Measurements from ENCODE around the gene AOPEP. TPM values are rescaled to one million over a fixed set of nuclear protein-coding genes. Genes with fewer than 3 reads are reported as not detected.
A peak's percentile ranks its signal among the peaks of the same experiment; 100 is the strongest.

AOPEP gene
- total RNA-seq, 1 experiment from 2014 or later, result 36.4 TPM

- no TSS peak for BruUV-seq (replicated peaks)
- ChIA-PET CTCF (interaction anchor here (0.6 kb wide), 1 partner anchor 223 kb away, joined by 6 read pairs; no protein-coding TSS in a partner anchor), POLR2A (interaction anchor here (0.6 kb wide), 1 partner anchor 29 kb away, joined by 10 read pairs; no protein-coding TSS in a partner anchor)
- peaks cover 33% of the 10 kb centered on the region for H3K4me1 ChIP-seq (ENCODE audit: control insufficient read depth, insufficient read depth, low read length)
- TF ChIP-seq CTCF (IDR thresholded peaks at IDR 0.05) (no peak), POLR2AphosphoS5 (IDR thresholded peaks at IDR 0.05; ENCODE audit: low read depth, low read length) (no peak), TCF7L2 (IDR thresholded peaks at IDR 0.05; ENCODE audit: low read depth, low read length) (no peak), SIN3A (IDR thresholded peaks at IDR 0.05; ENCODE audit: borderline replicate concordance, insufficient read depth, low read depth, low read length) (no peak)
- TF ChIP-seq, protein P1, sequence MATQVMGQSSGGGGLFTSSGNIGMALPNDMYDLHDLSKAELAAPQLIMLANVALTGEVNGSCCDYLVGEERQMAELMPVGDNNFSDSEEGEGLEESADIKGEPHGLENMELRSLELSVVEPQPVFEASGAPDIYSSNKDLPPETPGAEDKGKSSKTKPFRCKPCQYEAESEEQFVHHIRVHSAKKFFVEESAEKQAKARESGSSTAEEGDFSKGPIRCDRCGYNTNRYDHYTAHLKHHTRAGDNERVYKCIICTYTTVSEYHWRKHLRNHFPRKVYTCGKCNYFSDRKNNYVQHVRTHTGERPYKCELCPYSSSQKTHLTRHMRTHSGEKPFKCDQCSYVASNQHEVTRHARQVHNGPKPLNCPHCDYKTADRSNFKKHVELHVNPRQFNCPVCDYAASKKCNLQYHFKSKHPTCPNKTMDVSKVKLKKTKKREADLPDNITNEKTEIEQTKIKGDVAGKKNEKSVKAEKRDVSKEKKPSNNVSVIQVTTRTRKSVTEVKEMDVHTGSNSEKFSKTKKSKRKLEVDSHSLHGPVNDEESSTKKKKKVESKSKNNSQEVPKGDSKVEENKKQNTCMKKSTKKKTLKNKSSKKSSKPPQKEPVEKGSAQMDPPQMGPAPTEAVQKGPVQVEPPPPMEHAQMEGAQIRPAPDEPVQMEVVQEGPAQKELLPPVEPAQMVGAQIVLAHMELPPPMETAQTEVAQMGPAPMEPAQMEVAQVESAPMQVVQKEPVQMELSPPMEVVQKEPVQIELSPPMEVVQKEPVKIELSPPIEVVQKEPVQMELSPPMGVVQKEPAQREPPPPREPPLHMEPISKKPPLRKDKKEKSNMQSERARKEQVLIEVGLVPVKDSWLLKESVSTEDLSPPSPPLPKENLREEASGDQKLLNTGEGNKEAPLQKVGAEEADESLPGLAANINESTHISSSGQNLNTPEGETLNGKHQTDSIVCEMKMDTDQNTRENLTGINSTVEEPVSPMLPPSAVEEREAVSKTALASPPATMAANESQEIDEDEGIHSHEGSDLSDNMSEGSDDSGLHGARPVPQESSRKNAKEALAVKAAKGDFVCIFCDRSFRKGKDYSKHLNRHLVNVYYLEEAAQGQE (IDR thresholded peaks at IDR 0.05; ENCODE audit: insufficient read depth in 1 of 2, low read depth in 2 of 2, low read length in 1 of 2), result no peak
- H3K9me3 ChIP-seq (ENCODE audit: control insufficient read depth, insufficient read depth, low read depth, low read length), result no peaks in the 10 kb centered on the region
- H3K4me3 ChIP-seq (ENCODE audit: low read depth in 2 of 2, low read length in 2 of 2), result no peak overlapping the region
- H3K27me3 ChIP-seq (ENCODE audit: control insufficient read depth, insufficient read depth, low read length), result no peaks in the 10 kb centered on the region
- ATAC-seq (no peak), DNase-seq (ENCODE audit: low read depth, low spot score) (no peak)
- in situ Hi-C loops (cut with HindIII; ENCODE audit: low pct_unique_long_range_greater_than_20kb, low sequenced_read_pairs) (no loop called here), intact Hi-C loops (cut with micrococcal nuclease; ENCODE audit: unreplicated experiment) (no loop called here)
- peak overlapping the region; percentile 71 for H3K27ac ChIP-seq (ENCODE audit: low read length)
- H3K36me3 ChIP-seq (ENCODE audit: control insufficient read depth, insufficient read depth, low read length), result no peaks in the 10 kb centered on the region
Measured at GRCh38 chr9:94903961-94904421, 177.5 kb downstream of the AOPEP start.

DNA sequence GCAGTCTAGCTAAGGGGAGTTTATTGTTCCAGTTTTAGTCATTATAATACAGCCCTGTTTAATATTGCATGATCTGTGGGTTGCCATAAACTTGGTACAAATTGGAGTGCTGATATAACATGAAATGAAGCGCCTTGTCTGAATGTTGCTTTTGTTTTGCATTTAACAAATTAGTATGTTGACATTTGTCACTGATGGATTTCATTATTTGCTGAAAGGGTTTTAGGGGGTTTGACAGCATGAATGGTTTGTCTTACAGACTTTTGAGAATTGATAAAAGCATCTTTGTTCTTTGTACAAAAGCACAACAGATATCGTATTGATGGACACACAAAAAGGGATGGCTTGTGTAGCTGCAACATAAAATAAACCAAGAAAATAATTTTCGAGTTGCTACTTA is 178.3 kb downstream of the AOPEP start:
- in situ Hi-C loops (cut with HindIII; ENCODE audit: low pct_unique_long_range_greater_than_20kb, low sequenced_read_pairs) (no loop called here), intact Hi-C loops (cut with micrococcal nuclease; ENCODE audit: unreplicated experiment) (no loop called here)
- Histone ChIP-seq H3K4me1 (ENCODE audit: control insufficient read depth, insufficient read depth, low read length) (peaks cover 33% of the 10 kb centered on the region), H3K27me3 (ENCODE audit: control insufficient read depth, insufficient read depth, low read length) (no peaks in the 10 kb centered on the region), H3K4me3 (ENCODE audit: low read depth in 2 of 2, low read length in 2 of 2) (no peak overlapping the region), H3K36me3 (ENCODE audit: control insufficient read depth, insufficient read depth, low read length) (no peaks in the 10 kb centered on the region), H3K27ac (ENCODE audit: low read length) (peak overlapping the region; percentile 34; the same call in 1 of the 2 replicates), H3K9me3 (ENCODE audit: control insufficient read depth, insufficient read depth, low read depth, low read length) (no peaks in the 10 kb centered on the region)
- TF ChIP-seq TCF7L2 (IDR thresholded peaks at IDR 0.05; ENCODE audit: low read depth, low read length) (no peak), POLR2AphosphoS5 (IDR thresholded peaks at IDR 0.05; ENCODE audit: low read depth, low read length) (no peak), CTCF (IDR thresholded peaks at IDR 0.05) (no peak), SIN3A (IDR thresholded peaks at IDR 0.05; ENCODE audit: borderline replicate concordance, insufficient read depth, low read depth, low read length) (no peak)
- TF ChIP-seq, protein P1 (IDR thresholded peaks at IDR 0.05; ENCODE audit: insufficient read depth in 1 of 2, low read depth in 2 of 2, low read length in 1 of 2), result no peak
- no peak for DNase-seq (ENCODE audit: low read depth, low spot score)
- POLR2A ChIA-PET, result no interaction called here
- no peak for ATAC-seq
- CTCF ChIA-PET, result no interaction called here
- no TSS peak for BruUV-seq (replicated peaks)

Measured in Panc1 (cell line).